GM19328 (cell line): ENCODE results near the gene MACROD1.
"Not testable (repeated sequence)": the region's sequence is repeated elsewhere in the genome, so short reads cannot be mapped to it uniquely, and the experiment has no call there.

Experiments
- ATAC-seq: cut with Tn5 transposase; IDR thresholded peaks from one replicate; pipeline ENCODE4 v1.9.1; 2021; ENCODE audit warnings: mild to moderate bottlenecking, moderate library complexity; ENCODE audit not compliant: unreplicated experiment

The MACROD1 gene

DNA sequence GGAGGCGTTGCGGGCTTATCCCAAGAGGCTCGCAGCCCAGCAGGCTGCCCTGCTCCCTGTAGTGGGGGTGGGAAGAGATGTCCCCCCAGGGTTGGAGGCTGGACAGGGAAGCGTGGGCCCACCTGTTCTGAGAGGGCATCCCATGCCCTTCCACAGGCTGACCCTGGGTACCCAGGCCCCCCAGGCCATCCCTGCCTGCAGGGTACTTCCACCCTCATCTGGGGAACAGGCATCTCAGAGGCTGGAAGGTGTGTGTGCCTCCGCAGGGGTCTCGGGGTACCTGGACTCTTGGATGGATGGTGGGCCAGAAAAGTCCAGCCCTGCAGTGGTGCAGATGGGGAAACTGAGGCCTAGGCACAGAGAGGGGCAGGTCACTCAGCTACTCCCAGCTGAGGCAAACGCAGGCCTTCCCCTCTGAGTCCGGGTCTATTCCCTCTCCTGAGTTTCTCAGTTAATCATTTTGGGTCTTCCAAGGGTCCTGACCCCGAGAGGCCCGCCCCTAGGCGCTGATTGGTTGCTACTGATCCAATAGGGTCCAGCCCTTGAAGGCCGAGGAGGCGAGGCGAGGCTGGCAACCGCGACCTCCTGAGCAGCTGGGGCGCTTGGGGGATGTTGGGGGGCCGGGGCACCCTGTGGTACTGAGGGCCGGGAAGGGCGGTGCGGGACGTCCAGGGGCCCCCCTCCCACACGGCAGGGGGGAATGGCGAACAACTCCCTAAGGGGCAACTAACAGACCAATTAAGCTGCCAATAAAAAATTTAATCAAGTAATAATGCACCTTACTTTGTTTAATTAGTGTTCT, 106.4 kb downstream of the MACROD1 start:
- no peak for ATAC-seq

DNA sequence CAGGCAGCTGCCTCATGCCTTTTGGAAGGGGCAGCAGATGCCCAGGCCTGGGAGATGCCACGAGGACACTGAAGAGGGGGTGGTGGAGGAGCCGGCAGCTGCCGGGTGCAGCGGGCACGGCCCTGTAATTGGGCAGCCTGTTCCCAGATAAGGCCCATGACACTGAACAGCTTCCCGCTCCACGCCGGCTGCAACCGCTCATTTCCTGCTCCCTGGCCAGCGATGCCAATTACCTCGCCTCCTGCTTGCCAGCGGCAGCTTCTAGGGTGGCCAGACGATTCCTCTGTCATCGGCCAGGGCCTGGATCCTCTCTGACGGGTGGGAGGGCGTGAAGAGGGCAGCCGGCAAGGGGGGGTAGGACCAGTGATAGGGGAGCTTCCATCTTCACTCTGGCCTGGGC, 107.4 kb downstream of the MACROD1 start:
- ATAC-seq: no peak

DNA sequence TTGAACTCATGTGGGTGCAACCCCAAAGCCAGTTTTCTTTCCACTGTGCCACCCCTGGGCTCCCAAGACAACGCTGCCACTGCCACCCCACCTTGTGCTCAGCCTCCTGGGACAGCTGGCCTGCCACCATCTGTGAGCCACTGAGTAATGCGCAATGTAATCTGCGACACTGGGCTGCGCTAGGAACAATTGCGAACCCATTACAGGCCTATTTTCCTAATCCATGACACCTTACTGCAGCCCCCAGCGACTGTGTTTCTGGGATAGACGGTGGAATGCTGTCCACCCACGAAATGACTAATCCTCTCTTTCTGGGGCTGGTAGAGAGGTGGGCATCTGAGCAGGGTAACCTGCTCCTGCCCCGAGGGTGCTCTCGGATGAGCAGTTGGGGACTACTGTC, 108.0 kb downstream of the MACROD1 start:
- ATAC-seq: no peak

DNA sequence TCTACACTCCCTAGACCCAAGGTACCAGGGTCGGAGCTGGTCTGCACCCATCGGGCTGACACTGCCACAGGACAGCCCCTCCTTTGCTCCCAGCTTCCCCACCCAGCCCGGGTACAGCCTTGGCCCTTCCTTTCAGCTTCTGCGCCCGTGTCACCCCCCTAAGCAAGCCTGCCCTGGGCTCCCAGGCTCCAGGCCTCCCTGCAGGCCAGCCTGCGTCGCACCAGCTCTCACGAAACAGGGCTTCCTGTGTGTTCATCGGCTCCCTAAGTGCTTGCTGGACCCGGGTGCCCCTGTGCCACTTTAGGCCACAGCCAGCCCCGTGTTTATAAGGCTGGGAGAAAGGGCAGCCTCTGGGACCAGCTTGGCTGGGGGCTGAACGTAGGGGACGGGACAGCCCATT, 109.1 kb downstream of the MACROD1 start:
- ATAC-seq: no peak

DNA sequence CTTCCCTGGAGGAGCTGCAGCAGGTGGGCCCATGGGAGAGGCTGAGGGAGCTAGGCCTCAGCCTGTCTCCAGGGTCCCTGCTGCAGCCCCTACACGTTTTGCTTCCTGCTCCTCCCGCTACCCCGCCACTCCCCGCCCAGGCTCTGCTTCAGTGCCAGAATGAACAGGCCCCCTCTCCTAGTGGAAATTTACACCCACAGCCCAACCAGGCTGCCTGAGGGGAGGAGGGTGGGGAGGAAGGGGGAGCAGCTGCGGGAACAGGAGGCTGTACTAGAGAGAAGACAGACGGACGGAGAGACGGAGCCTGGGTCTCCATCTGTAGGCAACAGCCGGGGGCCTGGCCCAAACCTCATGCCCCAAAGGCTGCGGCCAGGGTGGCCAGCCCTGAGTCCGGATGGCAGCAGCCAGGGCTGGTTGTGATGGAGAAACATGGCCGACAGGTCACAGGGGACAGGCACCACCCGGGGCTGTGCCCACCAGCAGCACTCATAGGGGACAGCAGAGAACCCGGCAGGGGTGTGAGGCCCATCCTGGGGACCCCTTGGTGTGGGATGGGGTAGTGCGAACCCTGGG, 109.6 kb downstream of the MACROD1 start:
- no peak for ATAC-seq

DNA sequence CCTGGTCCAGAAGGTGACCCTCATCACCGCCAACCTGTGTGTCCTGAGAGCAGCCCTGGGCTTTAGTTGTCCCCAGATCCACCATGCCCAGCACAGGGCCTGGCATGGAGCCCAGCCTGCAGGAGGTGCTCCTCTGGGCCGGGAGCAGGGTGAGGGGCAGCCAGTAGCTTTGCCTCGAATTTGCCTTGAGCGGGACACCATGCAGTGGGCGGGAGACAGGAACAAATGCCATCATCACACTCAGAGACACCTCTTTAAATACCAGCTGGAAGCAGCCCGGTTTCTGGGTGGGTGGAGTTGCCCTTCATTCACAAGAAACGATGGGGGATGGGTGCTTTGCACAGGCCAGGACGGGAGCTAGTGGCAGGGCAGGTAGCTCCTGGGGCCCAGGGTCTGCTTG, 110.8 kb downstream of the MACROD1 start:
- ATAC-seq: no peak

DNA sequence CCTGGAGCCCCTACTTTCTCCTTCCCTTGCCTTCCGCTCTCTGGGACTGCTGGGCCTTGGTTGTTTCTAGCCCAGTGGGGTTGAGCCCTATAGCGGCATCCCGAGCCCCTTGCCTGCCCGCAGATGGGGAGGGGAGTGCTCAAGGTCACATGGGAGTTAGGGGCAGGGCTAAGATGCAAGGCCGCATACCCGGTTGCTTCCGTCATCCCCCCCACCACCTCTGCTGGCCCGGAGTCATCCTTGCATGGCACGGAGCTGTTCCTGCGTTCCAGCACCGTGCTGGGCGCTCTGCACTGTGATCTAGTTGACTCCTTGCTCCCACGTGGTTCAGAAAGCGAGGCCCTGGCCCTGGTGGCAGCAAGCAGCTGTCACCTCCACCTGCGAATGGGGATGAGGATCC, 112.2 kb downstream of the MACROD1 start:
- ATAC-seq: no peak

DNA sequence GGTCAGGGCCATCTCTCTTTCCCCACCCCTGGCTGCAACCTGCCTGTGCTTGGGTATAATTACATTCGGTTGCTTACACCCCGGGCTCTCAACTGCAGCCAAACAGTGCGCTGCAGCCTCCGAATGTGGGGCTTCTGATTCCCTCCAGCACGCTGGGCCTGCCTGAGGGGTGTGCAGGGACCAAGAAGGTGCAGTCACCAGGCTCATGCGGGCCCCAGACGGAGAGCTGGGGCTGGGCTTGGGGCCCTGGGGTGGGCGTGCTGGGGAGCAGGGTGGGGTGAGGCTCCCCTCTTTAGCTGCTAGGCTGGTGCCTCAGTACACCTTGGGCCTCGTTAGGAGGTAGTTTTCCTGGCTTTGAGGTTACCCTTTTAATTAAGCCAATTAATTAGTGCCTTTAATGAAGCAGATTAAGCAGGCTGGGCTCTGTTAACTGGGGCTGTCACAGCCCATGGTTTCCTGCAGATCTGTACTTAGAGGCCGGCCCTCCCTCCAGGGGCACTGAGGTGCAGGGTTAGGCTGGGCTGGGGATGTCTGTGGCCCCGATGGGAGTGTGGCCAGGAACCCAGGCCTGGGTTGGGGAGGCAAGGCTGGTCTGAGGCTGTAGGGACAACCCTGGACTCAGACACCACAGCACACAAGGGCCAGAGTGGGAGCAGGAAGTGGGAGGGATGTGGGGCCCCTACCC, 112.8 kb downstream of the MACROD1 start:
- ATAC-seq: no peak

DNA sequence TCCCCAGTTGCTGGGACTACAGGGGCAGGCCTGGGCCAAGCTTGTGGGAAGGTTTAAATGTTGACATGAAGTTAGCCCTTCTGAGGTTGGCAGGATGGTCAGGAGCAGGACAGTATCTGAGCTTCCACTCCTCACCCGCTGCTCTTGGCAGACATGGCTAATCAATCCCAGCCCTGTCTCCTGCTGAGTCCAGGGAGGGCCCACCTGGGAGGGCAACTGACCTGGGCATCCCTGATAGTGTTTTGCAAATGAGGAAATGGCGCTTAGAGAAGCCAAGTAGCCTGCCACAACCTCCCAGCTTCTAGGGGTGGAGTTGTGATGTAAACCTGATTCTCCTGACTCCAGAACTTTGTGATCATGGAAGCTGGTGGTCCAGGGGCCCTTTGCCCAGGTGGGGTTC, 113.5 kb downstream of the MACROD1 start:
- ATAC-seq: no peak

DNA sequence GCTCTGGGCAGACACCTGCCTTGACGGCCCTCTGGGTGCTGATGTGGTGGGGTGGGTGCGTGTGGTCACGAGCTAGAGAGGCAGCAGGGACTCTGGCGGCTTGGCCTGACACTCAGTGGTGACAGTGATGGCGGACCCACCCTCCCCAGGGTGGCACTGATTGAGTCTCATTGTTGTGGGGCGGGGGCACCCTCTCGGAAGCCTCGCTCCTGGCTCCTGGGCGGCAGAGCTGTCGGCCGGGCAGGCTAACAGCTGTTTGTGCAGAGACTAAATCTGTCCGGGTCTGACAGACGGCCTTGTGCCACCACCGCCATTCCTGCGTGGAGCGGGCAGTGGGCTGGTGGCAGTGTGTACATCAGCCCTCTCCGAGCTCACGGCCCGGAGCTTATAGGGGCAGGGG, 114.6 kb downstream of the MACROD1 start:
- ATAC-seq: no peak

DNA sequence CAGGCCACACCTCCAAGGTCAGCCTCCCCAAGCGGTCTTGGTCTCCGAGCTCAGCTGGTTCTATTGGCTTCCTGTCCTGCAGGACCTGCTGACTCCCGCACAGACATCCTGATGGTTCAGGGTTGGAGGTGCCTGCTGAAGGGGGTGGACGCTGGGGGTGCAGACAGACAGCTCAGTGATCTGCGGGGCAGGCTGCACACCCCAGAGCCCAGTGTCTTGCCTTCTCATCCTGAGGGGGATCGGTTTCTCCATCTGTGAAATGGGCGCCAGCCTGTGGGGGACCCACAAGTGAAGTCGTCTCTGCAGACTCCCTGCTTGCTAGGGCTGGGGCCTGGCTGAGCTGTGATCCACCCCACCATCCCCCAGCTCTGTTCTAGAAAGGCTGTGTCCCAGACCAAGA, 116.4 kb downstream of the MACROD1 start:
- no peak for ATAC-seq

DNA sequence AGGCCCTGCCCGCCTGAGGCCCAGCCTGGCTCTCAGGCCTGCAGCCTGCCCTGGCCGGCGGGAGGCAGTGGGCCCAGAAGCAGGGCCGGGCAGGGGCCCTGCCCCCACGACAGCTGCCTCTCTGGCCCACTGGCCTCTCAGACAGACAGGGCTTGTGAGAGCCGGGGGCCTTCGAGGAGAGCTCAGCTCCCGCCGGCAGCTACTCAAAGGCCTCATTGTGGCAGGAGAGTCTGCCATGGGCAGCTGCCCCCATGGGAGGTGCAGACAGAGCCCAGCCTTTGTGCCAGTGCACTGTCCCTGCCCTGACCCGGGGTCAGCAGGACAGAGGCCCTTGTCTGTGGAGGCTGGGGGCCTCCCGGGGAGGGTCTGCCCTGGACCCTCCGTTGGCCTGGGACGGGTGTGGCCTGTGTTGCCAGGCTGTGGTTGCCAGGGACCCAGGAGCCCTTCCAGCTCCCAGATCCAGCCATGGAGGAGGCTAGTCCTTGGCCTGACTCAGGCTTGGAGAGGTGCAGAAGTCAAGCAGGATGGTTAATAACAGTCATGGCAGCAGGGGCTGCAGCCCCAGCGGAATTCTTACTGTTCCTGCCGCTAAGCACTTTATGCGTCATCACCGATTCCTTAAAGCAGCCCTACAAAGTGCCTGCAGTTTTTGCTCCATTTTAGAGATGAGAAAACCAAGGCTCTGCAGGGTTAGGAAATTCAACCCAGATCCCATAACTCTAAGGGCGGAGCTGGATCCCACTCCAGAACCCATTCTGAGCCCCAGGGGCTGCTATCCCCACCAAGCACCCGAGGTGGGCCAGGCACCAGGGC, 117.7 kb downstream of the MACROD1 start:
- ATAC-seq: no peak

DNA sequence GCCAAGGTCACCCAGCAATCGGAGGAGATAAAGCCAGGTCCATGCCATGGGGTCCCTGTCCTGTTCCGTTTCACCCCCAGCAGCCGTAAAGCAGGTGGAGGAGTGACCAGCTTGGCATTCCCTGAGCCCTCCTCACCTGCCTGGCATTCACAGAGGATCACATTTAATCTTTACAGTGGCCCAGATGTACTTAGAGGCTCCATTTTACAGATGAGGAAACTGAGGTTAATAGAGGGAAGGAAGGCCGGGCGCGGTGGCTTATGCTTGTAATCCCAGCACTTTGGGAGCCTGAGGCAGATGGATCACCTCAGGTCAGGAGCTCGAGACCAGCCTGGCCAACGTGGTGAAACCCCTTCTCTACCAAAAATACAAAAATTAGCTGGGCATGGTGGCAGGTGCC, 118.5 kb downstream of the MACROD1 start:
- ATAC-seq: not testable (repeated sequence)

DNA sequence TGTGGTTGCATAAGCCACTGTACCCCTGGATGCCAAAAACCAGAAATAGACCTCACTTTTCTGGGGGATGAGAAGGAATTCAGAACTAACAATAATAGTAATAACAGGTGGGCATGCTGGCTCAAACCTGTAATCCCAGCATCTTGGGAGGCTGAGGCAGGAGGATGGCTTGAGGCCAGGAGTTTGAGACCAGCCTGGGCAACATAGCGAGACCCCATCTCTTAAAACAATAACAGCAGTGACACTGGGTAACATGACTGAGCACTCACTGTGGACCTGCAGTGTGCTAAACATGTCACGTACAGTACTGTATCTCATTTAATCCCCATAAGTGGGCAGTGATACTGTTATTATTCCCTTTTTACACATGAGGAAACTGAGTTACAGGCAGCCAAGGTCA, 120.2 kb downstream of the MACROD1 start:
- ATAC-seq: no peak

DNA sequence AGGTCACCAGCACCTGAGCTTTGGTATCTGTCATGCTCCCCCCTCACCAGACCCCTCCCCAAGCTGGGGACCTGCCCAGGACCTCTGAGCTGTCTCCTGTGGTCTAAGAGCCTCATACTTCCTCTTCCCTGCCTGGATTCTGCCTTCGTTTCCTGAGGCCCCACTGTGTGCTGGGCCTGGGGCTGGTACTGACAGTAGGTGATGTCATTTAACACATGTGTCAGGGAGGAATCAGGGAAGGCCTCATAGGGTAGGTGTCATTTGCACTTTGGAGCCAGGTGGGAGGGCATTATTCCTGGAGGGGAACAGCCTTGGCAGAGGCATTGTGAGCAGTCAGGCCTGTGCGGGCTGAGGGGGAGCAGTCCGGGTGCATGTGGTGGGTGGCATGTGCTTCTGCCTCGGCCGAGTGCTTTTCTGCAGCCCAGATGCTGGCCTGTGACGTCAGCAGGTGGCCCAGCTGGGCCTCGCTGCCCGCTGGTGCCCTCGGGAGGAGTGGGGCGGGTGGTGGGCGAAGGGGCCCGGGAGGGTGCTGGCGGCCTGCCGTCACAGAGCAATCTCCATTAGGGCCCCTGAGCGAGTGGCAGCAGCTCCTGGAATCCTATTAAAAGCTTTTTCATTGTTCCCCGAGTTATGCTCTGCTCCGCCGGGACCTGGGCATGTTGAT, 121.1 kb downstream of the MACROD1 start:
- no peak for ATAC-seq

DNA sequence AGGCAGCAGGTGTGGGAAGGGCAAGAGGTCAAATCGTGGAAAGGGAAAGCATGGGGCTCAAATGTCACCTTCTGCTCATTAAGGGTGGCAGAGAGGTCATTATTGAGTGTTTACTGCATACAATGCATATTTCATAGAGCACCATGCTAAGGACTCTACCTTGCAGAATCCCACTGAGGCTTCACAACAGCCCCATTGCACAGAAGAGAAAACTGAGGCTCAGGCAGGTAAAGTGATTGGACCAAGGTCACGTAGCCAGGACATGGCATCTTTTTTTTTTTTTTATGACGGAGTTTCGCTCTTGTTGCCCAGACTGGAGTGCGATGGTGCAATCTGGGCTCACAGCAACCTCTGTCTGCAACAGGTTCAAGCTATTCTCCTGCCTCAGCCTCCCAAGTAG, 122.4 kb downstream of the MACROD1 start:
- no peak for ATAC-seq

DNA sequence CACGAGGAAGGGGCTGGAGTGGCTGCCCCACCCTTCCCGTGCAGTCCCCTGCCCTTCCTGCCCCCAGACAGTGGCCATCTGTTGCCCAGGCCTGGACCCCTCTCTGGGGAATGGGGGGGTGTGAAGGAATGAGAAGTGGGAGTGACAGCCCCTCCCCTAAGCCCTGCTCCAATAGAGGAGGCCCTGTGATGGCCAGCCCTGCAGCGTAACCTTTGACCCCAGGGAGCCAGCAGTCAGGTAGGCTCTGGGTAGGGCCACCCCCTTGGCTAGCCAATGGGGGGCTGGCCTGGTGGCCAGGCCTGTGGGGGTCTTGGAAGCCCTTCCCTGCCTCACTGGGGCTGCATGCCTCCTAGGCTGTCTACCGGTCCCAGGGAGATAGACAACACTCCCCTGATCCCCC, 123.6 kb downstream of the MACROD1 start:
- no peak for ATAC-seq

DNA sequence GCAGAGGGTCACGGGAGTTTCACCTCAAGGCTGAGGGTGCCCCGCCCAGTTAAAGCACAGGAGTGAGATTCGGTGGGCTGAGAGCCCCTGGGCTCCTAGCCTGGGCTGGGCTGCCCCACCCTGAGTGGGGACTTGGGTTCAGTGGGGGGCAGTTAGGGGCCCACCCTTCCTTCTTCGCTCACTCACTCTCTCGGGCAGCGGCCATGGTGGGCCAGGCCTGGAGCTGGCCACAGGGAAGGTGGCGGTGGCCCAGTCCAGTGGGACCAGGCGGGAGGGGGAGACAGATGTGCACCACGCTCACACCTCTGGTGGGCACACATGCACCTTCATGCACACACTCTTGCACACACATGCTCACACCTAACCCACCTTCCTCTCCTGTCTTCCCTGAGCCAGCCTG, 124.1 kb downstream of the MACROD1 start:
- ATAC-seq: no peak

DNA sequence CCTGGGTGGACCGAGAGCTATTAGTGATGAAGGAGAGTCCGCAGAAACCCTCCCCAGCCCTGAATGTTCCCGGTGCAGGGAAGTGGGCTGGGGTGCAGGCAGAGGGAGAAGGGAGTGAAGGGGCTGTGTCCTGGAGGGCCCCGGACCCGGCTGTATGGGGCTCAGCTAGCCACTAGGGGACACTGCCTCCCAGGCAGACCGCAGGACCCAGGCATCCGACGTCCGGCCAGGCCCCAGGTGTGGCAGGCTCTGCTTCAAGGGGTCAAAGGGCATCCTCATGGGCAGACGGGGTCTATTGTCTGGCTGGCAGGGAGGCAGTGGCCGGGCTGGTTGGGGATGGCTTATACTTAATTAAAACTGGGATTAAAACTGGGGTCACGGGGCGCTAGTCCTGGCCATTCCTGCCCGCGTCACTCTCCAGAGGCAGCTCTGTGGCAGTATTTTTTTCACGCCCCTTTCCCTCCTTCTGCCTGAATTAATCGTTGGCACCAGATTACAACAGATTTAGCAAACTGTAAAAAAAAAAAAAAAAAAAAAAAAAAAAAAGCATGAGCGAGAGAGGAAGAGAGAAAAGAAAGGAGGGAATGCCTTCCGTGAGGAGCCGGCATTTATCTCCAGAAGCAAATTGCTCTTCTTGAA, 125.1 kb downstream of the MACROD1 start:
- no peak for ATAC-seq

DNA sequence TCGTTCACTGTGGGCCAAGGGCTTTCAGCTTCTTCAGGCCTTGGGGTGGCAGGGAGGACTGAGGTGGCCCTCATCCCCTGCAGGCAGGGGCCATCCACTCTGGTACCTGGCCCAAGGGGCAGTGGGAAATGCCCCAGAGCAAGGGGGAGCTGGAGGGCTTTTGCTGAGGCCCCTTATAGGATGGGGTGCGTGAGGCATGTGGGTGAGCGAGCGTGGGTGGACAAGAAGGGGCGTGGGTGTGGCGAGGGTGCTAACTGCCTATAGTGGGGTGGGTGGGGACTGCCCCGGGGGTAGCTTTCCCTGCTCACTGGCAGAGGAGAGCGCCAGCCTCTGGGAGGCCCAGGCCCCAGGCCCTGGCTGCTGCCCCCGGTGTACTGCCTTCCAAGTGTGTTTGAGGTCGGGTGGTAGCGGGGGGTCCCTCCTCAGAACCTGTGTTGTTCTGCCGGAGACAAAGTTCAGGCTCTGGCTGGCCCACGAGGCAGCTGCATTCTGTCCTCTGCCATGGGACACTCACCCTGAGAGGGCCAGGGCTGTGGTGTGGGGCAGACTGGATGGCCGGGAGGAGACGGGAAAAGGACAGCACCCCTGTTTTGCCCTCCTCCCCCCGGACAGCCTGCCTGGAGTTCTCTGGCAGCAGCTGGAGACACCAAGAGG, 126.8 kb downstream of the MACROD1 start:
- no peak for ATAC-seq
